Measurements from ENCODE around the gene MED16.

MED16 gene

GRCh38 chr19:924553-925086 lies 31.6 kb upstream of the MED16 start:
- TF ChIP-seq, protein P1, sequence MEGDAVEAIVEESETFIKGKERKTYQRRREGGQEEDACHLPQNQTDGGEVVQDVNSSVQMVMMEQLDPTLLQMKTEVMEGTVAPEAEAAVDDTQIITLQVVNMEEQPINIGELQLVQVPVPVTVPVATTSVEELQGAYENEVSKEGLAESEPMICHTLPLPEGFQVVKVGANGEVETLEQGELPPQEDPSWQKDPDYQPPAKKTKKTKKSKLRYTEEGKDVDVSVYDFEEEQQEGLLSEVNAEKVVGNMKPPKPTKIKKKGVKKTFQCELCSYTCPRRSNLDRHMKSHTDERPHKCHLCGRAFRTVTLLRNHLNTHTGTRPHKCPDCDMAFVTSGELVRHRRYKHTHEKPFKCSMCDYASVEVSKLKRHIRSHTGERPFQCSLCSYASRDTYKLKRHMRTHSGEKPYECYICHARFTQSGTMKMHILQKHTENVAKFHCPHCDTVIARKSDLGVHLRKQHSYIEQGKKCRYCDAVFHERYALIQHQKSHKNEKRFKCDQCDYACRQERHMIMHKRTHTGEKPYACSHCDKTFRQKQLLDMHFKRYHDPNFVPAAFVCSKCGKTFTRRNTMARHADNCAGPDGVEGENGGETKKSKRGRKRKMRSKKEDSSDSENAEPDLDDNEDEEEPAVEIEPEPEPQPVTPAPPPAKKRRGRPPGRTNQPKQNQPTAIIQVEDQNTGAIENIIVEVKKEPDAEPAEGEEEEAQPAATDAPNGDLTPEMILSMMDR (IDR thresholded peaks at IDR 0.05): no peak
- Histone ChIP-seq H3K4me3 (ENCODE audit: low read depth in 1 of 2, low read length in 1 of 2) (peak overlapping the region; percentile 94 to 95), H3K4me1 (ENCODE audit: control insufficient read depth in 1 of 2, insufficient read depth in 1 of 2, low read depth in 1 of 2, low read length in 1 of 2) (peaks cover 48 to 72% of the 10 kb centered on the region in 2 experiments), H3K9me3 (no peaks in the 10 kb centered on the region), H3K27ac (peak overlapping the region; percentile 95), H3K36me3 (peaks cover 7% of the 10 kb centered on the region), H3K27me3 (peaks cover 20% of the 10 kb centered on the region)

GRCh38 chr19:920051-920864 lies 27.3 kb upstream of the MED16 start:
- H3K27me3 ChIP-seq: peaks cover 57% of the 10 kb centered on the region
- peak overlapping the region; percentile 27 to 50 for H3K4me3 ChIP-seq (ENCODE audit: low read depth in 1 of 2, low read length in 1 of 2)
- H3K27ac ChIP-seq: peak overlapping the region; percentile 4
- TF ChIP-seq, protein P1 (IDR thresholded peaks at IDR 0.05): no peak
- no peaks in the 10 kb centered on the region for H3K36me3 ChIP-seq
- H3K4me1 ChIP-seq (ENCODE audit: control insufficient read depth in 1 of 2, insufficient read depth in 1 of 2, low read depth in 1 of 2, low read length in 1 of 2): peaks cover 61 to 85% of the 10 kb centered on the region in 2 experiments
- no peaks in the 10 kb centered on the region for H3K9me3 ChIP-seq

- Histone ChIP-seq H3K4me1 (ENCODE audit: control insufficient read depth in 1 of 2, insufficient read depth in 1 of 2, low read depth in 1 of 2, low read length in 1 of 2) (peaks cover 63 to 88% of the 10 kb centered on the region in 2 experiments), H3K27me3 (peaks cover 57% of the 10 kb centered on the region), H3K36me3 (no peaks in the 10 kb centered on the region), H3K4me3 (ENCODE audit: low read depth in 1 of 2, low read length in 1 of 2) (peak overlapping the region; percentile 27 to 50), H3K9me3 (no peaks in the 10 kb centered on the region), H3K27ac (peak overlapping the region; percentile 6)
- TF ChIP-seq, protein P1 (IDR thresholded peaks at IDR 0.05): no peak
Observed at GRCh38 chr19:919199-920050, 26.4 kb upstream of the MED16 start.

DNA sequence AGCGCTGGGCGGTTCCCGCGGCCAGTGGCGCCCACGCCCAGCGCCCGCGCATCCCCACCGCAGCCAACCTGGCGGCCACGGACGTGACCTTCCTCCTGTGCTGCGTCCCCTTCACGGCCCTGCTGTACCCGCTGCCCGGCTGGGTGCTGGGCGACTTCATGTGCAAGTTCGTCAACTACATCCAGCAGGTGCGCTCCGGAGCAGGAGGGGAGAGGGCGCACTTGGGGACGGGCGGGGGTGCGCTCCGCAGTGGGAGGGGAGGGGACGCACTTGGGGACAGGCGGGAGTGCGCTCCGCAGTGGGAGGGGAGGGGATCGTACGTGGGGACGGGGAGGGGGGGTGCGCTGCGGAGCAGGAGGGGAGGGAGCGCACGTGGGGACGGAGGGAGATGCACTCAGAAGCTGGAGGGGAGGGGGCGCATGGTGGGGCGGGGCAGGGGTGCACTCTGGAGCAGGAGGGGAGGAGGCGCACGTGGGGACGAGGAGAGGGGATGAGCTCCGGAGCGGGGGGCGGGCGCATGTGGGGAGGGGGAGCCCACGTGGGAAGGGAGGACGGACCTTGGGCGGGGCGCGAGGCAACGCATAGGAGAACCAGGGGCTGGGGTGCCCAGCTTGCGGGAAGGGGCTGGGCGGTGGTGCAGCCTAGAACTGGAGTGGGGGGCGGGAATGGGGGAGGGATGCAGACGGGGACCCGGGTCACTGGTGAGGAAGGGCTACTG lies 25.7 kb upstream of the MED16 start:
- Histone ChIP-seq H3K27ac (no peak overlapping the region), H3K27me3 (peaks cover 57% of the 10 kb centered on the region), H3K4me1 (ENCODE audit: control insufficient read depth in 1 of 2, insufficient read depth in 1 of 2, low read depth in 1 of 2, low read length in 1 of 2) (peaks cover 63 to 88% of the 10 kb centered on the region in 2 experiments), H3K4me3 (ENCODE audit: low read depth in 1 of 2, low read length in 1 of 2) (no peak overlapping the region), H3K9me3 (no peaks in the 10 kb centered on the region), H3K36me3 (no peaks in the 10 kb centered on the region)
- TF ChIP-seq, protein P1 (IDR thresholded peaks at IDR 0.05): no peak

DNA sequence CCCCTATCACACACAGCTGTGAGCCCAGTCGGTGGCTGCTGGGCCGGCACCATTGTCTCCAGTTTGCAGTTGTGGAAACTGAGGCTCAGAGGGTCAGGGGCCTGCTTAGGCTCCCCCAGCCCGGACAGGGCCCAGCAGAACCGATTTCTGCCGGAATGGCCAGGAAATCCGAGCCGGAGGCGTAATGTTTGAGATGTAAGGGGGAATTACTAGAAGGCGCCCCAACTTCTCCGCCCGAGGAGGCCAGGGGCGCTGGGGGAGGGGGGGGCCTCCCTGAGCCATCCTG lies 25.1 kb upstream of the MED16 start:
- peaks cover 64 to 86% of the 10 kb centered on the region in 2 experiments for H3K4me1 ChIP-seq (ENCODE audit: control insufficient read depth in 1 of 2, insufficient read depth in 1 of 2, low read depth in 1 of 2, low read length in 1 of 2)

More for the DNA sequence above, 25.1 kb upstream of the MED16 start:
- H3K36me3 ChIP-seq: no peaks in the 10 kb centered on the region
- TF ChIP-seq, protein P1 (IDR thresholded peaks at IDR 0.05): no peak
- peak overlapping the region; percentile 73 for H3K27ac ChIP-seq
- no peaks in the 10 kb centered on the region for H3K9me3 ChIP-seq
- peaks cover 57% of the 10 kb centered on the region for H3K27me3 ChIP-seq
- H3K4me3 ChIP-seq (ENCODE audit: low read depth in 1 of 2, low read length in 1 of 2): peak overlapping the region; percentile 59 to 70

Measured in neutrophil (primary cell).